ENCODE data around the gene PHYKPL.

- TF ChIP-seq CTCF (IDR thresholded peaks at IDR 0.05; ENCODE audit: extremely low read depth in 1 of 2, insufficient read depth in 1 of 2, low read depth in 1 of 2, low read length in 2 of 2), result no peak
- TF ChIP-seq POLR2A (IDR thresholded peaks at IDR 0.05; ENCODE audit: low read depth, low read length), result no peak
- TF ChIP-seq FOS (IDR thresholded peaks at IDR 0.05; ENCODE audit: borderline replicate concordance, insufficient read depth, low read length), result no peak
- no peak for TF ChIP-seq MYC (IDR thresholded peaks at IDR 0.05; ENCODE audit: low read depth, low read length)
- no peak for TF ChIP-seq JUN (IDR thresholded peaks at IDR 0.05; ENCODE audit: borderline replicate concordance, insufficient read depth, insufficient read length, low read depth)
- TF ChIP-seq EZH2 (IDR thresholded peaks at IDR 0.05; ENCODE audit: borderline replicate concordance, low read depth, low read length, severe bottlenecking), result no peak
- TF ChIP-seq POLR2AphosphoS5 (IDR thresholded peaks at IDR 0.05; ENCODE audit: insufficient read depth, low read depth, low read length), result no peak
- TF ChIP-seq GATA2 (IDR thresholded peaks at IDR 0.05; ENCODE audit: insufficient read depth, insufficient read length, low read depth, low read length), result no peak
These were observed 2.7 kb downstream of the PHYKPL start for GRCh38 chr5:178229861-178230260.
